OCI-LY7 (cell line): Measurements from ENCODE around the gene RCAN3. TPM values are rescaled to one million over a fixed set of nuclear protein-coding genes. Genes with fewer than 3 reads are reported as not detected.
"Not testable (repeated sequence)": the region's sequence is repeated elsewhere in the genome, so short reads cannot be mapped to it uniquely, and the experiment has no call there.

Experiments
- BruUV-seq: library from RNA; stranded (reverse); fragments of 400-500 nt; replicated peaks from 2 replicates; lab custom pipeline; 2021; lab: Mats Ljungman, UMichigan
- CTCF ChIA-PET: fragments of 300-600 bp; sonication (Branson Sonifier 250); formaldehyde crosslinking; loops from one replicate; lab custom pipeline; 2022; ENCODE audit warnings: antibody characterized with exemption; ENCODE audit not compliant: unreplicated experiment; lab: Charles Lee
- POLR2A ChIA-PET: fragments of 300-600 bp; sonication (Branson Sonifier 250); formaldehyde crosslinking; loops from one replicate; lab custom pipeline; 2022; ENCODE audit warnings: antibody characterized with exemption; lab: Charles Lee
- DNase-seq: peaks from one replicate; pipeline ENCODE4 v3.0.0-alpha.2; 2015; ENCODE audit warnings: low spot score
- H2AFZ ChIP-seq: fragments of 200-600 bp; sonication (generic), shearing (Covaris generic); 2 replicates; pipeline ENCODE4 v1.6.1; 2014; ENCODE audit warnings: mild to moderate bottlenecking, antibody characterized with exemption, low read length, moderate library complexity
- H3K27ac ChIP-seq: fragments of 200-600 bp; sonication (generic); 2 replicates; pipeline ENCODE4 v1.5.1; 2014; ENCODE audit warnings: mixed run types, low read depth, mild to moderate bottlenecking, moderate library complexity, low read length, inconsistent platforms; ENCODE audit not compliant: poor library complexity, severe bottlenecking
- H3K36me3 ChIP-seq: fragments of 200-600 bp; sonication (generic); 2 replicates; pipeline ENCODE4 v1.6.1; 2014; ENCODE audit warnings: mild to moderate bottlenecking, antibody characterized with exemption, low read length, moderate library complexity, mixed read lengths; ENCODE audit not compliant: insufficient read depth
- H3K4me1 ChIP-seq: fragments of 200-600 bp; sonication (generic); 2 replicates; pipeline ENCODE4 v1.5.1; 2014; ENCODE audit warnings: mild to moderate bottlenecking, low read length; ENCODE audit not compliant: insufficient read depth, poor library complexity, severe bottlenecking
- H3K4me2 ChIP-seq: fragments of 200-600 bp; sonication (generic); 2 replicates; pipeline ENCODE4 v1.6.1; 2014; ENCODE audit warnings: mild to moderate bottlenecking, low read length
- H3K4me3 ChIP-seq: fragments of 200-600 bp; sonication (generic); 2 replicates; pipeline ENCODE4 v1.5.1; 2014; ENCODE audit warnings: mild to moderate bottlenecking, low read depth, low read length; ENCODE audit not compliant: poor library complexity, severe bottlenecking
- H3K79me2 ChIP-seq: fragments of 200-600 bp; sonication (generic); 2 replicates; pipeline ENCODE4 v1.6.1; 2016; ENCODE audit warnings: low read depth, mild to moderate bottlenecking, low read length, moderate library complexity, mixed read lengths; ENCODE audit not compliant: insufficient read depth
- H3K9me2 ChIP-seq: fragments of 200-600 bp; sonication (generic); 2 replicates; pipeline ENCODE4 v1.6.1; 2016; ENCODE audit warnings: mild to moderate bottlenecking, low read length, mixed read lengths; ENCODE audit not compliant: insufficient read depth
- H3K9me3 ChIP-seq: fragments of 200-600 bp; sonication (generic); 2 replicates; pipeline ENCODE4 v1.6.1; 2014; ENCODE audit warnings: mild to moderate bottlenecking, mixed run types, low read length, mixed read lengths
- H4K20me1 ChIP-seq: fragments of 200-600 bp; sonication (generic); 2 replicates; pipeline ENCODE4 v1.6.1; 2014; ENCODE audit warnings: mild to moderate bottlenecking, antibody characterized with exemption, low read length, moderate library complexity, mixed read lengths; ENCODE audit not compliant: insufficient read depth
- CTCF ChIP-seq: fragments of 200-600 bp; sonication (generic); conservative IDR thresholded peaks from 2 replicates; pipeline ENCODE4 v1.5.1; 2014; ENCODE audit warnings: mild to moderate bottlenecking, antibody characterized with exemption, low read length, moderate library complexity, mixed read lengths
- EZH2phosphoT487 ChIP-seq: fragments of 200-600 bp; sonication (generic); IDR thresholded peaks from 2 replicates; pipeline ENCODE4 v1.6.1; 2018; ENCODE audit warnings: low read depth, borderline replicate concordance, mild to moderate bottlenecking, mixed run types, antibody characterized with exemption, low read length, moderate library complexity, mixed read lengths
- intact Hi-C: fragments of 100-400 bp; cut with micrococcal nuclease; formaldehyde crosslinking; loops from one replicate; pipeline ENCODE4 v1.10.0; 2022; ENCODE audit not compliant: unreplicated experiment
- total RNA-seq, 2 experiments: library from RNA; depleted of rRNA in 1 of 2; stranded (reverse); fragments of >200 nt in 1 of 2; shearing (Covaris generic) in 1 of 2; gene quantifications; 2 replicates each; pipeline ENCODE4 v1.2.3, GENCODE V29; 2014 to 2022

The RCAN3 gene
- total RNA-seq, 2 experiments from 2014 or later, result 13.0 to 47.8 TPM

- H3K4me1 ChIP-seq, result peaks cover 30% of the 10 kb centered on the region
- intact Hi-C loops, result no loop called here
- no peaks in the 10 kb centered on the region for H4K20me1 ChIP-seq
- ChIA-PET POLR2A (interaction anchor here (2.6 to 4.4 kb wide), 2 partner anchors 12 to 18 kb away, joined by 8 to 29 read pairs; no protein-coding TSS in a partner anchor), CTCF (no interaction called here)
- no TSS peak for BruUV-seq
- no peak overlapping the region for H3K27ac ChIP-seq
- TF ChIP-seq EZH2phosphoT487, result no peak
- H3K9me3 ChIP-seq, result no peaks in the 10 kb centered on the region
- no peak overlapping the region for H3K4me3 ChIP-seq
- peaks cover 5% of the 10 kb centered on the region; the same call in 1 of the 2 replicates for H3K79me2 ChIP-seq
- no peak for DNase-seq
- H3K9me2 ChIP-seq, result no peaks in the 10 kb centered on the region
- no peak overlapping the region for H3K4me2 ChIP-seq
- peaks cover 39% of the 10 kb centered on the region for H3K36me3 ChIP-seq
- no peak overlapping the region for H2AFZ ChIP-seq
Measured at GRCh38 chr1:24517898-24518297, 15.3 kb downstream of the RCAN3 start.

DNA sequence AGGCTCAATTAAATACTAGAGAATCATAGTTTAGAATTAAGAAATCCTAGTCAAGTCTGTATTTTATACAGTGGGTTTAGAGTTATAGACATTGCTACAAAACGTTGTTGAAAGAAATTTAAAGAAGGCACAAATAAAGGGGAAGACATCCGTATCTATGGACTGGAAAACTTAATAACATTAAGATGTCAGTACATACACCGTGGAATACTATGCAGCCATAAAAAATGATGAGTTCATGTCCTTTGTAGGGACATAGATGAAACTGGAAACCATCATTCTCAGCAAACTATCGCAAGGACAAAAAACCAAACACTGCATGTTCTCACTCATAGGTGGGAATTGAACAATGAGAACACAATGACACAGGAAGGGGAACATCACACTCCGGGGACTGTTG lies 17.6 kb downstream of the RCAN3 start:
- intact Hi-C loops, result loop anchor here (10.0 kb wide), 1 partner anchor 995 kb away; no protein-coding TSS in a partner anchor
- H4K20me1 ChIP-seq, H3K4me2 ChIP-seq, H3K27ac ChIP-seq, H3K9me2 ChIP-seq, H3K79me2 ChIP-seq, H3K9me3 ChIP-seq, H2AFZ ChIP-seq, H3K4me3 ChIP-seq, CTCF ChIA-PET, DNase-seq, BruUV-seq: not testable (repeated sequence)
- peaks cover 46% of the 10 kb centered on the region for H3K4me1 ChIP-seq
- peaks cover 49% of the 10 kb centered on the region for H3K36me3 ChIP-seq
- POLR2A ChIA-PET, result interaction anchor here (1.1 kb wide), 1 partner anchor 35 kb away, joined by 3 read pairs; no protein-coding TSS in a partner anchor

DNA sequence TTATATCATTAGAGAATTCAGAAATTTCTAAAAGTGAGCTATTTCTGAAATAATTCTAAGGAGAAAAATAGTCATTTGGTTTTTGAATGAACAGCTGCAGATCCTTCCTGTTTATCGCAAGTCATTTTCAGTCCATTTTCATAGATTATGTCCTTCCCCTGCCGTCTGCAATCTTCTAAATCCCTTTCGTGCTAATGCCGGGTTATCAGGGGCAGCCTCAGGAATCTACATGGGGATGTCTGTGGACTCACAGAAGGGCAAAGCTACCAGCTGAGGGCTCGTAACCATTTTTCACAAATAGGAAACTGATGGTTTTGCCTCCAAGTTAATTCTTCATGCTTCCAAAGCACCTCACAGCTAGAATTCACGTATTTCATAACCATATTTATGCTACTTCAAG lies 23.0 kb downstream of the RCAN3 start:
- peaks cover 18% of the 10 kb centered on the region; the same call in 1 of the 2 replicates for H3K79me2 ChIP-seq
- H3K27ac ChIP-seq, result peak overlapping the region; percentile 69
- no peak for TF ChIP-seq EZH2phosphoT487
- TF ChIP-seq CTCF, result no peak
- H3K9me2 ChIP-seq, result no peaks in the 10 kb centered on the region
- peak overlapping the region; percentile 23; the same call in 1 of the 2 replicates for H2AFZ ChIP-seq
- no peak for DNase-seq
- intact Hi-C loops, result loop anchor here (10.0 kb wide), 1 partner anchor 1001 kb away; no protein-coding TSS in a partner anchor
- H3K4me3 ChIP-seq, result peak overlapping the region; percentile 44
- ChIA-PET CTCF (interaction anchor here (1.3 kb wide), 1 partner anchor 11 kb away, joined by 4 read pairs; no protein-coding TSS in a partner anchor), POLR2A (interaction anchor here (0.6 to 3.4 kb wide), 12 partner anchors 8 to 221 kb away, joined by 3 to 21 read pairs (median 6); partner anchors contain the start of gene RCAN3)
- peak overlapping the region; percentile 74 for H3K4me2 ChIP-seq
- peaks cover 75% of the 10 kb centered on the region for H3K4me1 ChIP-seq
- BruUV-seq, result no TSS peak
- H4K20me1 ChIP-seq, result no peaks in the 10 kb centered on the region
- peaks cover 35% of the 10 kb centered on the region for H3K36me3 ChIP-seq
- H3K9me3 ChIP-seq, result 0 out of 2 replicates have a peak, but pooled peaks cover 4% of the 10 kb centered on the region
